ENCODE results near the gene INPP4A.

Gene INPP4A

DNA sequence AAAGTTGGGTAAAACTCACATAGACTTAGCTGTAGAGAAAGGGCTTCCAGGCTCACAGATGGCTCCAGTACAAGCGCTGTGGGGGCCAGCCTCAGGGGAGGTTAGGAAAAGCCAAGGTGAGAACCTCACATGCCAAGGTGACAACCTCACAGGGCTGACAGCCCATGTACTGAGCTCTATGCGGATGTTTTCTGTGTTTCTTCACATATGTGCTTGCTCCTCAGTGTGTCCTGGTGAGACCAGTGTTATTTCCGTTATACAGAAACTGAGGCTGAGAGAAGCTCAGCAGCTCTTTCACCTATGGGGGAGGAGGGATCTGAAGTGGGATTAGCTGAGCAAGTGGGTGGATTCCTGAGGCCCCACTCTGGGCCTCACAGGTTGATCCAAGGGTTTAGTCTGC lies 67.3 kb downstream of the INPP4A start:
- Histone ChIP-seq H3K36me3 (ENCODE audit: control insufficient read depth, insufficient read depth, low read length) (no peaks in the 10 kb centered on the region), H3K27ac (ENCODE audit: insufficient read depth, low read length, poor library complexity, severe bottlenecking) (no peak overlapping the region), H3K4me3 (ENCODE audit: insufficient read depth, low read depth, low read length, poor library complexity, severe bottlenecking) (no peak overlapping the region), H3K9me3 (ENCODE audit: control insufficient read depth, low read length) (no peaks in the 10 kb centered on the region), H3K4me1 (ENCODE audit: control insufficient read depth, insufficient read depth, low read length, poor library complexity, severe bottlenecking) (peaks cover 26% of the 10 kb centered on the region), H3K27me3 (replicated peaks; ENCODE audit: control insufficient read depth, insufficient read depth, low read length, poor library complexity, severe bottlenecking) (no peaks in the 10 kb centered on the region)
- DNase-seq = no peak

DNA sequence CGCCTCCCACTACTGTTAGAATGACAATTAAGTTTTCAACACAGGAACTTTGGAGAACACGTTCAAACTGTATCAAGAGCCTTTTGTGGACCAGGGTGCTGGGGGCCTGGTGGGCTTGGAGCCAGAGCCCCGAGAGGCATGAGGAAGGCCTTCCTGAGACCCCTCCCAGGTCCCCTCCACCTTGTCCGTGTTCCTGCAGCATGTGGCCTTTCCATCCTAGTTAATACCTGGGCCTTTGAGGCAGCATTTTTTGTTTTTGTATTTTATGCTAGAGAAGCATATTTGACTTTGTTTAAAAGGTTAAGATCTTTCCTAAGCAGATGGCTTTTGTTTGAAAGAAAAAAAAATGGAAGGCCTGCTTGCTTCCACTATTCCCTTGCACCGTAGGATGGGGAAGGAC lies 68.0 kb downstream of the INPP4A start:
- Histone ChIP-seq H3K9me3 (ENCODE audit: control insufficient read depth, low read length) (no peaks in the 10 kb centered on the region), H3K4me3 (ENCODE audit: insufficient read depth, low read depth, low read length, poor library complexity, severe bottlenecking) (no peak overlapping the region), H3K27ac (ENCODE audit: insufficient read depth, low read length, poor library complexity, severe bottlenecking) (no peak overlapping the region), H3K4me1 (ENCODE audit: control insufficient read depth, insufficient read depth, low read length, poor library complexity, severe bottlenecking) (peaks cover 26% of the 10 kb centered on the region), H3K36me3 (ENCODE audit: control insufficient read depth, insufficient read depth, low read length) (no peaks in the 10 kb centered on the region), H3K27me3 (replicated peaks; ENCODE audit: control insufficient read depth, insufficient read depth, low read length, poor library complexity, severe bottlenecking) (no peaks in the 10 kb centered on the region)
- DNase-seq = no peak

DNA sequence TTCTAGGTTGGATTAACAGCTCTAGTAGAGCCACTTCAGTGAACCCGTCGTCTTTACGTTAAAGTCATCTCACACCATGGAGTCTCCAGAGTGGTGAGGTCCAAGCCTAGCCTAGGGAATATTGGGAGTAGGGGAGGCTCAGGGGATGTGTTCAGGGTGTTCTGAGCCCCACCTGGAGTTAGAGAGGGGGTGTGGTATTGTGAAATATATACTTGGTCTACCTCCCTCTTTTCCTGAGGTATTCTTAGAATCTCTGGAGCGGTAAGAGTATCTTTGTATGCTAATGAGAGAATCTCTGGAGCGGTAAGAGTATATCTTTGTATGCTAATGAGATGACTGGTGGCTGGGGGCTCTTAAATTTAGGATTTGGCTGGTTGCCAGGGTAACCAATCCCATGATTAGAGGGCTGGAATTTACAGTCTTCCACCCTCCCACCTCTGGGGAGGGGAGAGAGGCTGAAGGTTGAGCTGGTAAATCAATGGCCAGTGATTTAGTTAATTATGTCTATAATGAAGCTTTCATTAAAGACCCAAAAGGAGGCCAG lies 69.5 kb downstream of the INPP4A start:
- Histone ChIP-seq H3K27me3 (replicated peaks; ENCODE audit: control insufficient read depth, insufficient read depth, low read length, poor library complexity, severe bottlenecking) (no peaks in the 10 kb centered on the region), H3K4me3 (ENCODE audit: insufficient read depth, low read depth, low read length, poor library complexity, severe bottlenecking) (no peak overlapping the region), H3K27ac (ENCODE audit: insufficient read depth, low read length, poor library complexity, severe bottlenecking) (peak overlapping the region; percentile 3), H3K36me3 (ENCODE audit: control insufficient read depth, insufficient read depth, low read length) (peaks cover 2% of the 10 kb centered on the region), H3K4me1 (ENCODE audit: control insufficient read depth, insufficient read depth, low read length, poor library complexity, severe bottlenecking) (peaks cover 14% of the 10 kb centered on the region), H3K9me3 (ENCODE audit: control insufficient read depth, low read length) (no peaks in the 10 kb centered on the region)
- DNase-seq = no peak

DNA sequence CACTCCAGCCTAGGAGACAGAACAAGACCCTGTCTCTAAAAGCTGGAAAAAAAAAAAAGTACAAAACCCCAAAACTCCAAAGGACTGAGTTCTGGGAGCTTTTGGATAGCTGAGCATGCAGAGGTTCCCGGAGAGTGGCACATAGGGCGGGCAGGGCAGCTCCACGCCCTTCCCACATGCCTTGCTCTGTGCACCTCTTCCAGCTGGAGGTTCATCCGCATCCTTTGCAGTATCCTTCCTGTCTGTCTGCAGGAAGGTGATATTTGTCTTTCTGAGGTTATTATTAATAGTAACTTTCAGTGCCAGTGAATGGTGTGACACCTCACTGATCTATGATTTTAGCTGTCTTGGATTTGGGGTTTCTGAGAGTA lies 70.2 kb downstream of the INPP4A start:
- Histone ChIP-seq H3K9me3 (ENCODE audit: control insufficient read depth, low read length) (no peaks in the 10 kb centered on the region), H3K36me3 (ENCODE audit: control insufficient read depth, insufficient read depth, low read length) (peaks cover 9% of the 10 kb centered on the region), H3K4me3 (ENCODE audit: insufficient read depth, low read depth, low read length, poor library complexity, severe bottlenecking) (no peak overlapping the region), H3K4me1 (ENCODE audit: control insufficient read depth, insufficient read depth, low read length, poor library complexity, severe bottlenecking) (peaks cover 14% of the 10 kb centered on the region), H3K27me3 (replicated peaks; ENCODE audit: control insufficient read depth, insufficient read depth, low read length, poor library complexity, severe bottlenecking) (no peaks in the 10 kb centered on the region), H3K27ac (ENCODE audit: insufficient read depth, low read length, poor library complexity, severe bottlenecking) (no peak overlapping the region)
- DNase-seq = no peak

DNA sequence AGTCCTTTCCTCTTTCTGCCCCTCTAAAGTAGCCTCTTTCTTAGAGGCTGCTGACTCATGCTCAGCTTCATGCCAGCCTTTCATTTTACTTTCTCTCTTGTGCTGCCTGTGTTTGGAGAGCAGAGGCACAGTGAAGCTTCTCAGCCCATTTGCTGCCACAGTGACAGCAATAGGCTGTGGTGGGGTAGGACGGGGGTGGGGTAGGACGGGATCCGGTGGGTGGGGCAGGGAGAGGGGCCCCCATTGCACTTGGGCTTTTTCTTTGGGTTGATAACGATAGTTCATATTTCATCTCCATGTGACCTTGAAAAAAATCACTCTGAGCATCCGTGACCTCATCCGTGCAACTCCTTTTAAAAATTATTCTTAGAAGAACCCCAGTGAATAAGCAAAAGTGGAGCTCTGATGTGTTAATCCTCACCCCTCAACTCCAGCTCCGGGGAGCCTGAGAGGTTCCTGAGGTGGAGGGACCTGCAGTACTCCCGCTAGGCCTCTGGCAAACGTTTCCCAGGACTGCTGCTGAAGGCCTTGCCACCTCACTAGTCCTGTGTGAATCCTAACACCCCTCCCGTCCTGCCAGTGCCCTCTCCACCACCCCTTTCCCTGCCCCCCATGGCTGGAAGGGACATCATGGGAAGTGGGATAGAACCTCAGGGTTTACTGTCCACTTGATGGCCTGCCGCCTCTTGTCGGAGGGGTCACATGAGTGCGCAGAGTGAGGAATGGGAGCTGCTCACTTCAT lies 70.8 kb downstream of the INPP4A start:
- Histone ChIP-seq H3K4me1 (ENCODE audit: control insufficient read depth, insufficient read depth, low read length, poor library complexity, severe bottlenecking) (peaks cover 11% of the 10 kb centered on the region), H3K27ac (ENCODE audit: insufficient read depth, low read length, poor library complexity, severe bottlenecking) (no peak overlapping the region), H3K27me3 (replicated peaks; ENCODE audit: control insufficient read depth, insufficient read depth, low read length, poor library complexity, severe bottlenecking) (no peaks in the 10 kb centered on the region), H3K4me3 (ENCODE audit: insufficient read depth, low read depth, low read length, poor library complexity, severe bottlenecking) (no peak overlapping the region), H3K36me3 (ENCODE audit: control insufficient read depth, insufficient read depth, low read length) (peaks cover 13% of the 10 kb centered on the region), H3K9me3 (ENCODE audit: control insufficient read depth, low read length) (no peaks in the 10 kb centered on the region)
- no peak for DNase-seq

DNA sequence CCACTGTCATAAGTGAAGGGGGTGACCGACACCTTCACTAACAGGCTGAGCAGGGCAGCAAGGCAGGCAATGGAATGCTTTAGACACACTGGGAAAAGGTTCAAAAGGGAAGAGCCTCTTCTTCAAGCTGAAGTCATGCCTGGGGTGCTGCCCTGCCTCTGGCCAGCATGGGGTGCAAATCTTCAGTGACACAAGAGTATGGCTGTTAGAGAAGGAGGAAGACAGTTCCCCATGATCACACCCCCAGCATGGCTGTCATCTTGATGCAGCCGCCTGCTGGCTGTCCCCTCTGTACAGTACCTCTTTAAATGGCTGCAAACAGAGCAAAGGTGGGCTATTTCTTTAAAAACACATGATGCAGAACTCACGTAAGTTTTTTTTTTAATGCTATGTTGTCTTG lies 71.9 kb downstream of the INPP4A start:
- Histone ChIP-seq H3K27ac (ENCODE audit: insufficient read depth, low read length, poor library complexity, severe bottlenecking) (no peak overlapping the region), H3K4me1 (ENCODE audit: control insufficient read depth, insufficient read depth, low read length, poor library complexity, severe bottlenecking) (peaks cover 11% of the 10 kb centered on the region)
- DNase-seq = no peak

DNA sequence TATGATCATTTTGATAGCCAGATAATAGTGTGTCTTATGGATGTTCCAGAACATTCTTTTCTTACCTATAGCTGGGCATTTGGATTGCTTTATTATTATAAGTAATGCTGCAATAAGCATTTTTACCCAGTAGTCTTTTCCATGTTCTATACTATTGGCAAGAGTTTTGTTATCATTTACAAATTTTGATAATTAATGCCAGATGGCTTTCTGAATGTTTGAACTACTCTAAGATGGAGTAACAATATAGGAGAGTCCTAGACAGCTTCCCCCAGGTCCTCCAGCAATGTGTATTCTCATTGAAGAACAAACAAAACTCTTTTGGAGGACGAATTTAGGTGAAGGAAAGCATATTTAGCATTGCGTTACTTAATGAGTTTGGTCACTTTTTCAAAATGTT lies 73.0 kb downstream of the INPP4A start:
- Histone ChIP-seq H3K27ac (ENCODE audit: insufficient read depth, low read length, poor library complexity, severe bottlenecking) (no peak overlapping the region), H3K9me3 (ENCODE audit: control insufficient read depth, low read length) (no peaks in the 10 kb centered on the region)
- no peak for DNase-seq

More for the DNA sequence above, 71.9 kb downstream of the INPP4A start:
- no peaks in the 10 kb centered on the region for H3K27me3 ChIP-seq (replicated peaks; ENCODE audit: control insufficient read depth, insufficient read depth, low read length, poor library complexity, severe bottlenecking)
- no peaks in the 10 kb centered on the region for H3K9me3 ChIP-seq (ENCODE audit: control insufficient read depth, low read length)
- H3K4me3 ChIP-seq (ENCODE audit: insufficient read depth, low read depth, low read length, poor library complexity, severe bottlenecking) = no peak overlapping the region
- peaks cover 20% of the 10 kb centered on the region for H3K36me3 ChIP-seq (ENCODE audit: control insufficient read depth, insufficient read depth, low read length)

DNA sequence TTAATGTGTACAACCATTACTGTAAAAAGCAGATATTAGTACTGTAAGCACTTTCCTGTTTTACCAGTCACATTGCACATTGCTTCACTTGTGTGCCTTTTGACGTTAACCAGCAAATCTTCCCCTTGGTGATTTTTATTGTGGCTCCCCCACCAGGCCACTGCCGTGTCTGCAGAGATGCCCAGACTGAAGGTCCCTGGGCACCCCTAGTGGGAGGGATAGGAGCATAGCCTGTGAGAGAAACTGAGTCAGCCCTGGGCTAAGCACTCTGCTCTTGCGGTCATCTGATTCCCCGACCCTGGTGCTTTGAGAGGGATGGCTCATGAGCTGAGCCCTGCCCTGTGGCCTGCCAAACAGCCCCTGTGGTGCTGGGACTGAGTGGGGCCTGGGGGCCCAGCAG lies 73.4 kb downstream of the INPP4A start:
- Histone ChIP-seq H3K4me1 (ENCODE audit: control insufficient read depth, insufficient read depth, low read length, poor library complexity, severe bottlenecking) (peaks cover 11% of the 10 kb centered on the region), H3K27me3 (replicated peaks; ENCODE audit: control insufficient read depth, insufficient read depth, low read length, poor library complexity, severe bottlenecking) (no peaks in the 10 kb centered on the region), H3K36me3 (ENCODE audit: control insufficient read depth, insufficient read depth, low read length) (peaks cover 20% of the 10 kb centered on the region), H3K4me3 (ENCODE audit: insufficient read depth, low read depth, low read length, poor library complexity, severe bottlenecking) (no peak overlapping the region), H3K9me3 (ENCODE audit: control insufficient read depth, low read length) (no peaks in the 10 kb centered on the region), H3K27ac (ENCODE audit: insufficient read depth, low read length, poor library complexity, severe bottlenecking) (no peak overlapping the region)
- DNase-seq = peak; percentile 24 to 39 (median 28)

More for the DNA sequence above, 73.0 kb downstream of the INPP4A start:
- H3K4me1 ChIP-seq (ENCODE audit: control insufficient read depth, insufficient read depth, low read length, poor library complexity, severe bottlenecking) = peaks cover 11% of the 10 kb centered on the region
- peaks cover 20% of the 10 kb centered on the region for H3K36me3 ChIP-seq (ENCODE audit: control insufficient read depth, insufficient read depth, low read length)
- no peak overlapping the region for H3K4me3 ChIP-seq (ENCODE audit: insufficient read depth, low read depth, low read length, poor library complexity, severe bottlenecking)
- H3K27me3 ChIP-seq (replicated peaks; ENCODE audit: control insufficient read depth, insufficient read depth, low read length, poor library complexity, severe bottlenecking) = no peaks in the 10 kb centered on the region

DNA sequence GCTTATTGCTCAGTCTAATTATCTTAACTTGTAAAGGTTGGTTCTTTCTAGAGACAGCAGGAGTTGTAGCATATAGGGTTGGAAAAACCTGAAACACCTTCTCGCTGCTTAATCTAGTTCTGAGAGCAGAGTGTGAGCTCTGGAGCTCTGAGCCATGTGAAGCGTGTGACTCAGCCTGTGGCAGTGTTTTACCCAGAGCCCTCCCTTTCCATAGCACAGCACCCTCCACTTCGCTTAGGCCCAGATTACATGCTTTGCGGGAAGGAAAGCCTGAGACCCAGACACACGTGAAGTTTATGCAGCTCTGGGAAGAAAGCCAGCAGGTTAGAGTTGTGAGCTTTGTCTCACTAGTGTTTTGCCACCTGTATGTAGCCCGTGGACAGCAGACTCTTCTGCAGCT lies 74.5 kb downstream of the INPP4A start:
- H3K4me1 ChIP-seq (ENCODE audit: control insufficient read depth, insufficient read depth, low read length, poor library complexity, severe bottlenecking) = peaks cover 4% of the 10 kb centered on the region
- no peak overlapping the region for H3K27ac ChIP-seq (ENCODE audit: insufficient read depth, low read length, poor library complexity, severe bottlenecking)
- peaks cover 20% of the 10 kb centered on the region for H3K36me3 ChIP-seq (ENCODE audit: control insufficient read depth, insufficient read depth, low read length)
- DNase-seq = no peak
- no peaks in the 10 kb centered on the region for H3K9me3 ChIP-seq (ENCODE audit: control insufficient read depth, low read length)
- H3K4me3 ChIP-seq (ENCODE audit: insufficient read depth, low read depth, low read length, poor library complexity, severe bottlenecking) = no peak overlapping the region
- H3K27me3 ChIP-seq (replicated peaks; ENCODE audit: control insufficient read depth, insufficient read depth, low read length, poor library complexity, severe bottlenecking) = no peaks in the 10 kb centered on the region

DNA sequence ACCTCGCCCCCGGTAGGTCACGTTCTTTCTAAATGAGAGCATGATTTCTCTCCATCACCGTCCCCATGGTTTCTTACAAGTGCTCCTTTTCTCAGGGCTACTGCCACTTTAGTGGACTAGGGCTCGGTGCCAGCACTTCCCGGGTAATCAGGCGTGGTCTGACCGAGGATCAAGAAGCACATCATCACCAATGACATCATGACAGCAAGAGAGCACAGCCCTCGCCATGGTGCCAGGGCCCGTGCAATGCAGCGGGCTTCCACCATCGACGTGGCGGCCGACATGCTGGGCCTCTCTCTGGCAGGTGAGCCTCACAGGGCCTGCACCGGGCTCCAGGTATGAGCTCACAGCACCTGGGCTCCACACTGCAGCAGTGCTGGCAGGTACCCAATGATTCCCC lies 75.2 kb downstream of the INPP4A start:
- Histone ChIP-seq H3K4me1 (ENCODE audit: control insufficient read depth, insufficient read depth, low read length, poor library complexity, severe bottlenecking) (peaks cover 3% of the 10 kb centered on the region), H3K4me3 (ENCODE audit: insufficient read depth, low read depth, low read length, poor library complexity, severe bottlenecking) (no peak overlapping the region), H3K9me3 (ENCODE audit: control insufficient read depth, low read length) (no peaks in the 10 kb centered on the region), H3K36me3 (ENCODE audit: control insufficient read depth, insufficient read depth, low read length) (peaks cover 20% of the 10 kb centered on the region), H3K27me3 (replicated peaks; ENCODE audit: control insufficient read depth, insufficient read depth, low read length, poor library complexity, severe bottlenecking) (no peaks in the 10 kb centered on the region), H3K27ac (ENCODE audit: insufficient read depth, low read length, poor library complexity, severe bottlenecking) (no peak overlapping the region)
- no peak for DNase-seq

Data from effector memory CD4-positive, alpha-beta T cell (primary cell).